Measurements from ENCODE around the gene DIDO1.

- TF ChIP-seq, protein P1, sequence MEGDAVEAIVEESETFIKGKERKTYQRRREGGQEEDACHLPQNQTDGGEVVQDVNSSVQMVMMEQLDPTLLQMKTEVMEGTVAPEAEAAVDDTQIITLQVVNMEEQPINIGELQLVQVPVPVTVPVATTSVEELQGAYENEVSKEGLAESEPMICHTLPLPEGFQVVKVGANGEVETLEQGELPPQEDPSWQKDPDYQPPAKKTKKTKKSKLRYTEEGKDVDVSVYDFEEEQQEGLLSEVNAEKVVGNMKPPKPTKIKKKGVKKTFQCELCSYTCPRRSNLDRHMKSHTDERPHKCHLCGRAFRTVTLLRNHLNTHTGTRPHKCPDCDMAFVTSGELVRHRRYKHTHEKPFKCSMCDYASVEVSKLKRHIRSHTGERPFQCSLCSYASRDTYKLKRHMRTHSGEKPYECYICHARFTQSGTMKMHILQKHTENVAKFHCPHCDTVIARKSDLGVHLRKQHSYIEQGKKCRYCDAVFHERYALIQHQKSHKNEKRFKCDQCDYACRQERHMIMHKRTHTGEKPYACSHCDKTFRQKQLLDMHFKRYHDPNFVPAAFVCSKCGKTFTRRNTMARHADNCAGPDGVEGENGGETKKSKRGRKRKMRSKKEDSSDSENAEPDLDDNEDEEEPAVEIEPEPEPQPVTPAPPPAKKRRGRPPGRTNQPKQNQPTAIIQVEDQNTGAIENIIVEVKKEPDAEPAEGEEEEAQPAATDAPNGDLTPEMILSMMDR (IDR thresholded peaks at IDR 0.05 in 4 of 5, conservative IDR thresholded peaks at IDR 0.05 in 1 of 5), result no peak
- TF ChIP-seq POLR2A (IDR thresholded peaks at IDR 0.05), result no peak
These were observed 37.9 kb downstream of the DIDO1 start for GRCh38 chr20:62888406-62888805.

Measured in gastrocnemius medialis (tissue), 4 donors.